Measurements from ENCODE around the gene FBXW4. TPM values are rescaled to one million over a fixed set of nuclear protein-coding genes. Genes with fewer than 3 reads are reported as not detected.

FBXW4 gene
- total and polyA plus RNA-seq, 5 donors from 2014 or later = 3.5 to 70.9 (median 5.9) TPM

DNA sequence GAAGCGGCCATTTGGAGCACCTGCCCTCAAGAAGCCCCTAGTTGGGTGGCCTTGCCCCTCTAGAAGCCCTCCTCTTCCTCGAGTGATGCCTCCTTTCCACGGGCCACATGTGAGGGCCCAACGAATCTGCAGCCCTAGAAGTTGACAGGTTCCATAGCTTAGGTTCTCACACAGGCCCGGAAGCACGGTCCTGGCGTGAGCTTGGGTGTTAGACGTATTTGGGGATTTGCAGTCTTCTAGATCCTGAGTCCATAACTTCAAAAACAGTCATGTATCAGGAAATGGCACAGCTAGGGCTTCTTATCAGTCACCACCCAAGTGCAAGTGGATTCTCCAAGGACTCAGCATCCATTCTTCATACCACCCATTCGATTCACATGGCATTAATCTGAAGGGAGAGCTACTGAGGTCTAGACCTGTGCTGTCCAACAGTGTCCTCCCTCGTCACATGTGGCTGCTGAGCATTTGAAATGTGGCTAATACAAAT lies 477 bp upstream of the FBXW4 start:
- no peaks in the 10 kb centered on the region for H3K36me3 Mint-ChIP-seq
- Histone ChIP-seq H3K36me3 (ENCODE audit: control insufficient read depth, insufficient read depth, low read length) (no peaks in the 10 kb centered on the region), H3K27me3 (ENCODE audit: control insufficient read depth, insufficient read depth, low read length) (no peaks in the 10 kb centered on the region), H3K9me3 (ENCODE audit: control insufficient read depth in 2 of 2, low read length in 2 of 2) (no peaks in the 10 kb centered on the region), H3K4me3 (ENCODE audit: low read depth, low read length) (peak overlapping the region; percentile 41), H3K27ac (ENCODE audit: insufficient read depth, low read length, poor library complexity, severe bottlenecking) (peak overlapping the region; percentile 94), H3K4me1 (ENCODE audit: control insufficient read depth, insufficient read depth, low read length, poor library complexity, severe bottlenecking) (peaks cover 37% of the 10 kb centered on the region)
- no peak for DNase-seq
- H3K4me1 Mint-ChIP-seq = peaks cover 25 to 47% (median 33%) of the 10 kb centered on the region in 4 donors
- H3K27ac Mint-ChIP-seq = peak overlapping the region; percentile 82 to 93 (median 88)
- ATAC-seq (ENCODE audit: low read depth in 2 of 2) = no peak
- H3K9me3 Mint-ChIP-seq = no peaks in the 10 kb centered on the region
- H3K27me3 Mint-ChIP-seq = no peaks in the 10 kb centered on the region
- H3K4me3 Mint-ChIP-seq = peak overlapping the region; percentile 86 to 96 (median 88)

DNA sequence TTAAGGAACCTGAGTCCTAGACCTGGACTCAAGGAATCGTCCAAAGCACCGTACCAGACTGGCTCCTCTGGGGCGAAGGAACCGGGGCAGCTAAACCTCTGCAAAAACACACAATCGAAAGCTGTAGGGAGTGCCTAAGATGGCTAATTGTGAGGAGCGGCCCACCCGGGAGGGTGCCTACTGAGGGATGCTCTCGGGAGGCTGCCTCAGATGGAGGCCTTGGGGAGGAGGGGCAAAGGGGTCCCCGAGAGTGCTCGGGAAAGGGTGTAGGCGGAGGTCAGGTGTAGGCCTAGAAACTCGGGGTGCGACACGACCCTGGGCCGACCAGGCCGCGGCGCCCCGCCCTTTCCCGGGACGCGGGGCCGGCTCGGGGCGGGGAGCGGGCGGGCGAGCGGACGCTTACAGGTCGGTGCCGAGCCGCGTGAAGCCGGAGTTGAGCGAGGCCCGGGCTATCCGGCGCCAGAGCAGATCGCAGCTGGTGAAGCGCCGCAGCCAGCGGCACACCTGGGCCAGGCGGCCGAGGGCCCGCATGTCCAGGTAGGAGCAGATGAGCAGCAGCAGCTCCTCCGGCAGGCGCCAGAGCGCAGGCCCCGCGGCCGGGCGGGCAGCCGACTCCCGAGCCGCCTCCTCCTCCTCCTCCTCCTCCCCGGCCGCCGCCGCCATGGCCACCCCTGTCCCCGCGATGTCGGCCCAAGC lies 844 bp downstream of the FBXW4 start:
- Histone ChIP-seq H3K9me3 (ENCODE audit: control insufficient read depth in 2 of 2, low read length in 2 of 2) (no peaks in the 10 kb centered on the region), H3K36me3 (ENCODE audit: control insufficient read depth, insufficient read depth, low read length) (peaks cover 1% of the 10 kb centered on the region), H3K4me3 (ENCODE audit: low read depth, low read length) (peak overlapping the region; percentile 84), H3K4me1 (ENCODE audit: control insufficient read depth, insufficient read depth, low read length, poor library complexity, severe bottlenecking) (peaks cover 37% of the 10 kb centered on the region), H3K27me3 (ENCODE audit: control insufficient read depth, insufficient read depth, low read length) (no peaks in the 10 kb centered on the region), H3K27ac (ENCODE audit: insufficient read depth, low read length, poor library complexity, severe bottlenecking) (peak overlapping the region; percentile 94)
- ATAC-seq (ENCODE audit: low read depth in 2 of 2) (peak; percentile 77 to 78), DNase-seq (peak; percentile 34 to 78 (median 70))
- Mint-ChIP-seq H3K4me1 (peaks cover 38 to 58% (median 45%) of the 10 kb centered on the region in 4 donors), H3K36me3 (no peaks in the 10 kb centered on the region), H3K27me3 (no peaks in the 10 kb centered on the region), H3K4me3 (peak overlapping the region; percentile 96 to 99 (median 97)), H3K9me3 (no peaks in the 10 kb centered on the region), H3K27ac (peak overlapping the region; percentile 99)

DNA sequence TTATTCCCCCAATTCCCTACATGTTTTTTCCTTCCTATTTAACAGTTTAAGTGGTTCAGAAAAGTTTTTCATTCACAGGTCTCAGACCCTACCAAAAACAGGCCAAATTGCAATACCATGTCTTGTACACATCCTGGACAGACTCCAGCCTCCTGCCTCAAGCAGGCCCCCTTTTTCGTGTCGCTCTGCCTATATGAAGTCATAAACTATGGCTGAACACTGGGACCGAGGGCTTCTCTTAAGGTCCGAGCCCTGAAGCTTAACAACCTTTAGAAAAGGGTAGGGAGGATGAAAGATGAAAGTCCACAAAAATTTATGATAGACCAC lies 1.4 kb downstream of the FBXW4 start:
- DNase-seq = no peak
- no peaks in the 10 kb centered on the region for H3K9me3 Mint-ChIP-seq

DNA sequence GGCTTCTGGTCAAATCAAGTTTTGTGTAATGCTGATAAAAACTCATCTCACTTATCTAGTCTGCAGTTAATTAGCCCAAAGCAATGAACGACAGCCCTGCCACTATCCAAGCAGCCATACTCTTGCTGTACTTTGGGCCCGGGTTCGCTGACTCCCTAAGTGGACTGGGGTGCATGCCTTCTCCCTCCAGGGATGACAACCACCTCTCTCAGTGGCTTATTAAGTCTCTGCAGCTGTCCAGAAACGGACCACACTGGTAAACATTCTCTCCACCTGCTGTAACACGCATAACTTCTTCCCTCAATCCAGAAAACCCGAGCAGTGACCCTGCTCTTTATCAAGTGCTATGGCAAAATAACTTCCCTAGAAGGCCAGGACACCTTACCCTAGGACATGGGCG lies 3.9 kb downstream of the FBXW4 start:
- peaks cover 12% of the 10 kb centered on the region for H3K36me3 ChIP-seq (ENCODE audit: control insufficient read depth, insufficient read depth, low read length)
- ATAC-seq (ENCODE audit: low read depth in 2 of 2) (no peak), DNase-seq (no peak)
- no peaks in the 10 kb centered on the region for H3K27me3 ChIP-seq (ENCODE audit: control insufficient read depth, insufficient read depth, low read length)
- H3K27ac ChIP-seq (ENCODE audit: insufficient read depth, low read length, poor library complexity, severe bottlenecking) = no peak overlapping the region
- H3K4me3 ChIP-seq (ENCODE audit: low read depth, low read length) = no peak overlapping the region
- H3K9me3 ChIP-seq (ENCODE audit: control insufficient read depth in 2 of 2, low read length in 2 of 2) = no peaks in the 10 kb centered on the region
- peaks cover 37% of the 10 kb centered on the region for H3K4me1 ChIP-seq (ENCODE audit: control insufficient read depth, insufficient read depth, low read length, poor library complexity, severe bottlenecking)
- H3K27ac Mint-ChIP-seq = peak overlapping the region in 1 of 3 donors; percentile 39
- H3K36me3 Mint-ChIP-seq = peaks cover 16% of the 10 kb centered on the region
- H3K9me3 Mint-ChIP-seq = no peaks in the 10 kb centered on the region
- peaks cover 41 to 82% (median 69%) of the 10 kb centered on the region in 4 donors for H3K4me1 Mint-ChIP-seq
- no peaks in the 10 kb centered on the region for H3K27me3 Mint-ChIP-seq
- H3K4me3 Mint-ChIP-seq = peak overlapping the region in 2 of 4 donors; percentile 8 to 72

More for the DNA sequence above, 1.4 kb downstream of the FBXW4 start:
- peak overlapping the region; percentile 96 to 99 (median 97) for H3K4me3 Mint-ChIP-seq
- H3K27ac ChIP-seq (ENCODE audit: insufficient read depth, low read length, poor library complexity, severe bottlenecking) = peak overlapping the region; percentile 94
- peak overlapping the region; percentile 84 for H3K4me3 ChIP-seq (ENCODE audit: low read depth, low read length)
- H3K9me3 ChIP-seq (ENCODE audit: control insufficient read depth in 2 of 2, low read length in 2 of 2) = no peaks in the 10 kb centered on the region
- peak in 1 of 2 donors; percentile 11 for ATAC-seq (ENCODE audit: low read depth in 2 of 2)
- H3K4me1 Mint-ChIP-seq = peaks cover 40 to 64% (median 48%) of the 10 kb centered on the region in 4 donors
- H3K27ac Mint-ChIP-seq = peak overlapping the region; percentile 99
- no peaks in the 10 kb centered on the region for H3K27me3 Mint-ChIP-seq
- peaks cover 37% of the 10 kb centered on the region for H3K4me1 ChIP-seq (ENCODE audit: control insufficient read depth, insufficient read depth, low read length, poor library complexity, severe bottlenecking)
- H3K36me3 ChIP-seq (ENCODE audit: control insufficient read depth, insufficient read depth, low read length) = peaks cover 3% of the 10 kb centered on the region
- no peaks in the 10 kb centered on the region for H3K36me3 Mint-ChIP-seq
- H3K27me3 ChIP-seq (ENCODE audit: control insufficient read depth, insufficient read depth, low read length) = no peaks in the 10 kb centered on the region

DNA sequence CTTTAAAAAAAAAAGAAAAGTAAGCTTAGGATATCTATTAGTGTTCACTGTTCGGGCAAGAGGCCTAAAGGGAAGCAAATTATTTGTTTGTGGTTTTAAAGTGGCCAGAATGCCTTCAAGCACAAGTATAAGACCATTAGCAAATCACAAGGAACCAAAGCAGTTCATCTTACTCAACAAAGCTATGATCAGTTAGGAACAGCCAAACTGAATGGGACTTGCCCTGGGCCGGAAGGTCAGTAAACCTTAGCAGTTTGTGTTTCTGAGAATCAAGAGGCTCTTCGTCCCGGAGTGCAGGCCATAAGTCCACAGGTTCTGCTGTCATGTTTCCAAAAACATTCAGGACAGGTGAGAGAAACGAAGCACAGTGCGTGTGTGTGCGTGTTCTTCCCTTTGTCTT lies 4.5 kb downstream of the FBXW4 start:
- H3K27me3 Mint-ChIP-seq = no peaks in the 10 kb centered on the region
- no peaks in the 10 kb centered on the region for H3K9me3 Mint-ChIP-seq
- no peak overlapping the region for H3K27ac ChIP-seq (ENCODE audit: insufficient read depth, low read length, poor library complexity, severe bottlenecking)
- peaks cover 16% of the 10 kb centered on the region for H3K36me3 Mint-ChIP-seq
- no peak overlapping the region for H3K4me3 ChIP-seq (ENCODE audit: low read depth, low read length)
- ATAC-seq (ENCODE audit: low read depth in 2 of 2) (no peak), DNase-seq (no peak)
- peak overlapping the region in 1 of 4 donors; percentile 72 for H3K4me3 Mint-ChIP-seq
- H3K4me1 ChIP-seq (ENCODE audit: control insufficient read depth, insufficient read depth, low read length, poor library complexity, severe bottlenecking) = peaks cover 32% of the 10 kb centered on the region
- peaks cover 14% of the 10 kb centered on the region for H3K36me3 ChIP-seq (ENCODE audit: control insufficient read depth, insufficient read depth, low read length)
- H3K9me3 ChIP-seq (ENCODE audit: control insufficient read depth in 2 of 2, low read length in 2 of 2) = no peaks in the 10 kb centered on the region
- peaks cover 47 to 83% (median 70%) of the 10 kb centered on the region in 4 donors for H3K4me1 Mint-ChIP-seq
- H3K27ac Mint-ChIP-seq = peak overlapping the region in 2 of 3 donors; percentile 39 to 69
- H3K27me3 ChIP-seq (ENCODE audit: control insufficient read depth, insufficient read depth, low read length) = no peaks in the 10 kb centered on the region

DNA sequence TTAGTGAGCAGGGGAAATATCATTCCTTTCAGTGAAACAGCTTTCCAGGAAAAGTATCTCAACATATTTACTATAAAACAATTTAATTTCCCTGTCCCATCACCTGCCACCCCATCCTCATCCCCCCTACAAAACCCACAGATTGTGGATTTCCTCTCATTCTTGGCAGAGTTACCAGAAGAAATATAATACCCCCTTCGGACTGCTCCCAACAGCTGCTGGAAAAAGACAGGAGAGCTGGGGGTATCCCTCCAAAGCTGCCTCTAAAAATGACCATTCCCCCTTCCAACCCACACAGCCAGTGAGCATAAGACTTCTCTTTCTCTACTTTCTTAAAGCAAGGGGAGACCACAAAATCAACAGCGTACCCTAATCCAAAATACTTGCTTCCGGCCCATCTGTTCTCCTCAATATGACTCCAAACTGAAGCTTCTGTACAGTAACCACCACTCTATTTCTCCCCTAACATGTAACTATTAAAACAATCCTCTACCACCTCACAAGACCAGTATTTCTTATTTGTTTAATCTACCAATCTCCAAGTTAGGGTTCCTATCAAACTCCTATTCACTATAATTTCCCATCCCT lies 7.8 kb downstream of the FBXW4 start:
- H3K4me1 ChIP-seq (ENCODE audit: control insufficient read depth, insufficient read depth, low read length, poor library complexity, severe bottlenecking) = peaks cover 11% of the 10 kb centered on the region
- peaks cover 61 to 88% (median 78%) of the 10 kb centered on the region in 4 donors for H3K4me1 Mint-ChIP-seq
- H3K4me3 Mint-ChIP-seq = peak overlapping the region in 1 of 4 donors; percentile 34
- peaks cover 0 to 2% (median 0%) of the 10 kb centered on the region in 7 donors for H3K9me3 Mint-ChIP-seq
- no peaks in the 10 kb centered on the region for H3K9me3 ChIP-seq (ENCODE audit: control insufficient read depth in 2 of 2, low read length in 2 of 2)
- H3K27ac ChIP-seq (ENCODE audit: insufficient read depth, low read length, poor library complexity, severe bottlenecking) = no peak overlapping the region
- H3K27me3 ChIP-seq (ENCODE audit: control insufficient read depth, insufficient read depth, low read length) = no peaks in the 10 kb centered on the region
- H3K4me3 ChIP-seq (ENCODE audit: low read depth, low read length) = no peak overlapping the region
- no peaks in the 10 kb centered on the region for H3K27me3 Mint-ChIP-seq
- H3K36me3 Mint-ChIP-seq = peaks cover 33% of the 10 kb centered on the region
- DNase-seq = no peak
- H3K36me3 ChIP-seq (ENCODE audit: control insufficient read depth, insufficient read depth, low read length) = peaks cover 14% of the 10 kb centered on the region
- ATAC-seq (ENCODE audit: low read depth in 2 of 2) = no peak
- H3K27ac Mint-ChIP-seq = peak overlapping the region in 1 of 3 donors; percentile 62

DNA sequence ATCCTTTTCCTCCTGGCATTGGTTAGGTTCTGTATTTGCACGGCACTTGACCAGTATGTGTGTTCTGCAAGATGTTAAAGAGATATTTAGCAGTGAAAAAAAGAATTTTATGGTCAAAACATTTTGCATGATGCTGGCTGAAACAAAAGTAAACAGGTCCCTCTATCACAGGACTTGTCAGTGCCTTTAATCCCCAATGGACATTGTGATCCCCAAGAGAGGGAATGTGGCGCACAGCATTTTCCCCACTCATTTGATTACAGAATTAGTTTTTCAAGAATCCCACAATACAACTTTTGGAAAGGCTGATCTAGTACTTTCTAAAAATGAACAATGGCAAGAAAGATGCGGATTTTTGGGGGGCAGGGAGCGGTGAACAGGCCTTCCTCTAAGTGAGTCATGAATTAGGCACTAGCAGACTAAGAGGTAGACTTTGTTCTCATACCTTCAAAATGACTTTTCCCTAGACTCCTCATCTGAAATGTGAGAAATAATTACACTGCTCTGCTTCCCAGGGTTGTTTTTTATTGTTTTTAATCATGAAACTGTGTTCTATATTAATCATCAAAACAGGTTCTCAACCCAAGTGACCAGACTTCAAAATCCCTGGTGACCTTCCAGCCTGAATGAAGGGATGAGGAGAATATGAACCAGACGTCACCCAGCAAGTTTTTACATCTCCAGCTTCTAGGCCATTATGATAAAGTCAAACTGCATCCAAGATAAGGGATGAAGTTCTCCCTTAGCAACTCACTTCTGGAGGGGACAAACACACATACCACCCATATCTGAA lies 8.6 kb downstream of the FBXW4 start:
- no peak overlapping the region for H3K27ac ChIP-seq (ENCODE audit: insufficient read depth, low read length, poor library complexity, severe bottlenecking)
- H3K27me3 Mint-ChIP-seq = no peaks in the 10 kb centered on the region
- peak overlapping the region in 1 of 3 donors; percentile 62 for H3K27ac Mint-ChIP-seq
- H3K27me3 ChIP-seq (ENCODE audit: control insufficient read depth, insufficient read depth, low read length) = no peaks in the 10 kb centered on the region
- H3K36me3 Mint-ChIP-seq = peaks cover 33% of the 10 kb centered on the region
- peaks cover 6% of the 10 kb centered on the region for H3K4me1 ChIP-seq (ENCODE audit: control insufficient read depth, insufficient read depth, low read length, poor library complexity, severe bottlenecking)
- peaks cover 58 to 81% (median 73%) of the 10 kb centered on the region in 4 donors for H3K4me1 Mint-ChIP-seq
- no peak overlapping the region for H3K4me3 Mint-ChIP-seq
- H3K4me3 ChIP-seq (ENCODE audit: low read depth, low read length) = no peak overlapping the region
- H3K9me3 Mint-ChIP-seq = peaks cover 0 to 2% (median 0%) of the 10 kb centered on the region in 7 donors
- no peak for DNase-seq
- no peak for ATAC-seq (ENCODE audit: low read depth in 2 of 2)
- peaks cover 14% of the 10 kb centered on the region for H3K36me3 ChIP-seq (ENCODE audit: control insufficient read depth, insufficient read depth, low read length)
- H3K9me3 ChIP-seq (ENCODE audit: control insufficient read depth in 2 of 2, low read length in 2 of 2) = no peaks in the 10 kb centered on the region
